PC-3 (cell line): ENCODE data around the gene DST.

Experiments used
- EZH2 ChIP-seq: fragments of 300-600 bp; sonication (generic); IDR thresholded peaks from one replicate; pipeline ENCODE4 v1.6.1; 2017; ENCODE audit warnings: antibody characterized with exemption, mild to moderate bottlenecking, low read length; ENCODE audit not compliant: unreplicated experiment
- EZH2phosphoT487 ChIP-seq: fragments of 300-600 bp; sonication (generic); IDR thresholded peaks from 2 replicates; pipeline ENCODE4 v1.6.1; 2018; ENCODE audit warnings: mild to moderate bottlenecking, antibody characterized with exemption, low read length, borderline replicate concordance
- TF ChIP-seq, protein P1 (sequence below): fragments of 300-600 bp; sonication (generic); conservative IDR thresholded peaks from 2 replicates; pipeline ENCODE4 v1.5.1; 2017; ENCODE audit warnings: antibody characterized with exemption, low read depth, mild to moderate bottlenecking, low read length

DNA sequence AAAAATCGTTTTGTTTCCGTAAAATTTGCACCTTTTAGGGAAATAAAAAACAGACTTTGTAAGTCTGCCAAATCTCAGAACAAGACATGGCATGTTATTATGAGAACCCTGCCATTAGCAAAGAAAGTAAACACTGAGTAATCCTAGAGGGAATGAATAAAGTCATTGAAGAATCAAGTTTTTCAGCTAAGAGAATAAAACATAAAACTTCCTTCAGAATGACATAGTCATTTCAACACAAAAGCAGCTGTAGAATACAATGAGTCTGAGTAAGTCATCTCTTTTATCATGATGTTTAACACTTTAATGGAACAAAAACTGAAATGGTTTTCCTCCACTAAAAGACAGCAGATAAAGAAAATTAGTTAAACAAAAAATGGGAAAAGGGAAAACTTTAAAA lies 10.3 kb upstream of the DST start:
- TF ChIP-seq, protein P1, sequence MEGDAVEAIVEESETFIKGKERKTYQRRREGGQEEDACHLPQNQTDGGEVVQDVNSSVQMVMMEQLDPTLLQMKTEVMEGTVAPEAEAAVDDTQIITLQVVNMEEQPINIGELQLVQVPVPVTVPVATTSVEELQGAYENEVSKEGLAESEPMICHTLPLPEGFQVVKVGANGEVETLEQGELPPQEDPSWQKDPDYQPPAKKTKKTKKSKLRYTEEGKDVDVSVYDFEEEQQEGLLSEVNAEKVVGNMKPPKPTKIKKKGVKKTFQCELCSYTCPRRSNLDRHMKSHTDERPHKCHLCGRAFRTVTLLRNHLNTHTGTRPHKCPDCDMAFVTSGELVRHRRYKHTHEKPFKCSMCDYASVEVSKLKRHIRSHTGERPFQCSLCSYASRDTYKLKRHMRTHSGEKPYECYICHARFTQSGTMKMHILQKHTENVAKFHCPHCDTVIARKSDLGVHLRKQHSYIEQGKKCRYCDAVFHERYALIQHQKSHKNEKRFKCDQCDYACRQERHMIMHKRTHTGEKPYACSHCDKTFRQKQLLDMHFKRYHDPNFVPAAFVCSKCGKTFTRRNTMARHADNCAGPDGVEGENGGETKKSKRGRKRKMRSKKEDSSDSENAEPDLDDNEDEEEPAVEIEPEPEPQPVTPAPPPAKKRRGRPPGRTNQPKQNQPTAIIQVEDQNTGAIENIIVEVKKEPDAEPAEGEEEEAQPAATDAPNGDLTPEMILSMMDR: no peak
- no peak for TF ChIP-seq EZH2
- TF ChIP-seq EZH2phosphoT487: no peak
